Measurements from ENCODE around the gene WASHC2A.
"Not testable (repeated sequence)": the region's sequence is repeated elsewhere in the genome, so short reads cannot be mapped to it uniquely, and the experiment has no call there.

- not testable (repeated sequence) for TF ChIP-seq MAX, CTCF (IDR thresholded peaks at IDR 0.05; ENCODE audit: low read depth, low read length)
Observed at GRCh38 chr10:50102267-50102666, 34.5 kb downstream of the WASHC2A start.
